ELR (cell line): ENCODE data around the gene PTRH2.

Experiments used
- DNase-seq: peaks from one replicate; pipeline ENCODE4 v3.0.0-alpha.2; 2015; ENCODE audit warnings: low read depth

Gene PTRH2

DNA sequence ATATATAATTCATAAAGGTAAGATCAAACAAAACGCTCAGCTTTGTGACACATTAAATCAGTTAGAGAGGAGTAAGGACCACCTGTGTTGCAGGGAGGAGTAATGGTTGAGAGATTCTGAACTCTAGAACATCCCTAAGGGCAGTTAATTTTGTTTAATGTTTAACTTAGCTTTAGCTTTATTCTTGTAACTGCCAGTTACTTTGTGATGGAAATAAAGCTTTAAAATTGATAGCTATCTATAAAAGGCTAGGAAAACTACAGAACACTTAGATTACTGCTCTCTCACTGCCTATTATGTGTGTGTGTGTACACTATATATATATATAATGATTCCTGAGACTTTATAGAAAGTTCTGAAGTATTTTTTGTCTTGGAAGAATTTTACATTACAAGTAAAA lies 37.8 kb downstream of the PTRH2 start:
- peak; percentile 15 for DNase-seq

DNA sequence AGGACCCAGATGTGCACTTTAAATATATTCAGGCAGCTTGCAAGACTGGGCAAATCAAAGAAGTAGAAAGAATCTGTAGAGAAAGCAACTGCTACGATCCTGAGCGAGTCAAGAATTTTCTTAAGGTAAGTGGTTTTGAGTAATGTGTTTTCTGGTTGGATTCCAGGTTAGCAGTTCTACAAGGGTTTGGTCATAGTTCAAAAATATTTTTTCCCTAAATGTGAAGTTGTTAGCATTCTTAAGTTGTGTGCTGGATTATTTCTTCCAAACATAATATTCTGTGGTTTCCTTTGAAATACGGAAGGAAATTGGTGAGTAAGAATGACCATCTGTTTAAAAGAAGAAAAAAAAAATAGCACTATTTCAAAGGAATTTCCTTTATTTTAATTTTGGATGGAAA lies 38.4 kb downstream of the PTRH2 start:
- peak; percentile 99 for DNase-seq

GRCh38 chr17:59666235-59666634 lies 41.0 kb downstream of the PTRH2 start:
- DNase-seq: peak; percentile 45

GRCh38 chr17:59656624-59657023 lies 50.6 kb downstream of the PTRH2 start:
- DNase-seq: peak; percentile 89

- DNase-seq: peak; percentile 91
Measured at GRCh38 chr17:59652119-59652518, 55.1 kb downstream of the PTRH2 start.

DNA sequence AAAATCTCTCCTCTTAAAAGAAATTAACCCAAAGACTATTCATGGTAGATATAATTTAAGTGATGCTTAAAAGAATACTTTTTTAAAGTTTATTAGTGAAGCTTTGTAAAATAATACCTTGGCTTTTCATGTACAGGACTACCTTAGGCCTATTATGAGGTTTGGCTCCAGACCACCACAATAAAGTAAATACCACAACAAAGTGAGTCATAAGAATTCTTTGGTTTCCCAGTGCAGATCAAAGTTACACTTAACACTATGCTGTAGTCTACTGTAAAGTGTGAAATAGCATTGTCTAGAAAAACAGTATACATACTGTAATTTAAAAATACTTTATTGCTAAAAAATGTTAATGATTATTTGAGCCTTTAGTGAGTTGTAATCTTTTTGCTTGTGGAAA lies 55.9 kb downstream of the PTRH2 start:
- DNase-seq: peak; percentile 80

DNA sequence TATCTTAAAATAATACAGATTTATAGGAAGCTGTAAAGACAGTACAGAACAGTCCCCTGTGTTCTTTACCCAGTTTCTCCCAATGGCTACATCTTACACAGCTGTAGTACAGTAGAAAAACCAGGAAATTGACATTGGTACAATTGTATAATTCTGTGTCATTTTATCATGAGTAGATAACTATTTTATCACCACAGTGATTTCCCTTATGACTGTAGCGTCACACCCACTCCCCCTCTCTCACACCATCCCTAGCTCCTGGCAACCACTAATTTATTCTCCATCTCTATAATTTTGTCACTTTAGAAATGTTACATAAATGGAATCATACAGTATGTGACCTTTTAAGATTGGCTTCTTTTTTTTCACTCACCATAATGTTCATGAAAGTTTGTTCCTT lies 56.6 kb downstream of the PTRH2 start:
- no peak for DNase-seq

- peak; percentile 55 for DNase-seq
Measured at GRCh38 chr17:59649886-59650285, 57.3 kb downstream of the PTRH2 start.
